GM10266 (cell line): ENCODE results near the gene GATA6.
"Not testable (repeated sequence)": the region's sequence is repeated elsewhere in the genome, so short reads cannot be mapped to it uniquely, and the experiment has no call there.

Source experiments
- DNase-seq: peaks from one replicate; pipeline ENCODE4 v3.0.0; 2012; ENCODE audit errors: extremely low spot score
- CTCF ChIP-seq: IDR thresholded peaks from 2 replicates; pipeline ENCODE4 v1.5.1; 2012; ENCODE audit warnings: mild to moderate bottlenecking, low read depth; ENCODE audit not compliant: control insufficient read depth, insufficient read depth; ENCODE audit errors: missing control alignments

GATA6 gene

GRCh38 chr18:22183698-22184170 is 14.3 kb downstream of the GATA6 start:
- no peak for DNase-seq
- no peak for TF ChIP-seq CTCF

- not testable (repeated sequence) for DNase-seq
Observed at GRCh38 chr18:22184573-22184972, 15.2 kb downstream of the GATA6 start.

- no peak for DNase-seq
- no peak for TF ChIP-seq CTCF
Observed at GRCh38 chr18:22185273-22185672, 15.9 kb downstream of the GATA6 start.

- no peak for DNase-seq
- no peak for TF ChIP-seq CTCF
Observed at GRCh38 chr18:22185771-22186386, 16.5 kb downstream of the GATA6 start.

GRCh38 chr18:22186484-22186971 is 17.1 kb downstream of the GATA6 start:
- no peak for DNase-seq
- no peak for TF ChIP-seq CTCF

- no peak for DNase-seq
- TF ChIP-seq CTCF = no peak
Observed at GRCh38 chr18:22188559-22189267, 19.3 kb downstream of the GATA6 start.

- DNase-seq = no peak
- TF ChIP-seq CTCF = no peak
Observed at GRCh38 chr18:22189449-22190166, 20.2 kb downstream of the GATA6 start.
